Measurements from ENCODE around the gene IQCB1.

IQCB1 gene

DNA sequence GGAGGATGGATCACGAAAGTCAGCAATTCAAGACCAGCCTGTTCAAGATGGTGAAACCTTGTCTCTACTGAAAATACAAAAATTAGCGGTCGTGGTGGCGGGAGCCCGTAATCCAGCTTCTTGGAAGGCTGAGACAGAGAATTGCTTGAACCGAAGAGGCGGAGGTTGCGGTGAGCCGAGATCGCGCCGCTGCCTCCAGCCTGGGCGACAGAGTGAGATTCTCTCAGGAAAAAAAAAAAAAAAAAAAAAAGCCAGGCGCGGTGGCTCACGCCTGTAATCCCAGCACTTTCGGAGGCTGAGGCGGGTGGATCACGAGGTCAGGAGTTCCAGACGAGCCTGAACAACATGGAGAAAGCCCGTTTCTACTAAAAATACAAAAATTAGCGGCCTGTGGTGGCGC, 5.1 kb upstream of the IQCB1 start:
- Mint-ChIP-seq H3K27ac (no peak overlapping the region), H3K27me3 (ENCODE audit: low read depth, poor library complexity) (peaks cover 35% of the 10 kb centered on the region), H3K36me3 (ENCODE audit: low read depth) (no peaks in the 10 kb centered on the region), H3K4me3 (no peak overlapping the region), H3K9me3 (peaks cover 10% of the 10 kb centered on the region), H3K4me1 (peaks cover 18% of the 10 kb centered on the region)
- TF ChIP-seq, protein P1, sequence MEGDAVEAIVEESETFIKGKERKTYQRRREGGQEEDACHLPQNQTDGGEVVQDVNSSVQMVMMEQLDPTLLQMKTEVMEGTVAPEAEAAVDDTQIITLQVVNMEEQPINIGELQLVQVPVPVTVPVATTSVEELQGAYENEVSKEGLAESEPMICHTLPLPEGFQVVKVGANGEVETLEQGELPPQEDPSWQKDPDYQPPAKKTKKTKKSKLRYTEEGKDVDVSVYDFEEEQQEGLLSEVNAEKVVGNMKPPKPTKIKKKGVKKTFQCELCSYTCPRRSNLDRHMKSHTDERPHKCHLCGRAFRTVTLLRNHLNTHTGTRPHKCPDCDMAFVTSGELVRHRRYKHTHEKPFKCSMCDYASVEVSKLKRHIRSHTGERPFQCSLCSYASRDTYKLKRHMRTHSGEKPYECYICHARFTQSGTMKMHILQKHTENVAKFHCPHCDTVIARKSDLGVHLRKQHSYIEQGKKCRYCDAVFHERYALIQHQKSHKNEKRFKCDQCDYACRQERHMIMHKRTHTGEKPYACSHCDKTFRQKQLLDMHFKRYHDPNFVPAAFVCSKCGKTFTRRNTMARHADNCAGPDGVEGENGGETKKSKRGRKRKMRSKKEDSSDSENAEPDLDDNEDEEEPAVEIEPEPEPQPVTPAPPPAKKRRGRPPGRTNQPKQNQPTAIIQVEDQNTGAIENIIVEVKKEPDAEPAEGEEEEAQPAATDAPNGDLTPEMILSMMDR (IDR thresholded peaks at IDR 0.05): no peak
- DNase-seq: no peak

DNA sequence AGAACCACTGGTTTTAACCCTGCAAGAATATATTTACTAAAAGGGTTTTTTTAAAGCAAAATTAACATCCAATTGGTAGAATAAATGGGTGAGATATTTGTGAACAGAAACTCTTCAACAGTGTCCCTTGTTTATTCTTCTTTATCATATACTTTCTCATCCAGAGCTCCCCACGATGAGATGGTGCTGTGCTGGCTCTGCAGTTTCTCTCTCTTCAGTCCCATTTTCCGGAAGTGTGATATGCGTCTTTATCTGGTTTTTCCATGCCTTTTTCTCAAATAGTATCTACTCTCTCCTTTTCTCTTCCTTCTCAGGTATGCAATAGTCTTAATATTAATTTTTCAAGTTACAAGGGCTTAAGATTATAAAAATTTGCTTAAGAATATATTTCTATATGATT, 1.6 kb upstream of the IQCB1 start:
- DNase-seq: no peak
- Mint-ChIP-seq H3K4me1 (peaks cover 35% of the 10 kb centered on the region), H3K36me3 (ENCODE audit: low read depth) (peaks cover 16% of the 10 kb centered on the region), H3K4me3 (peak overlapping the region; percentile 95), H3K27me3 (ENCODE audit: low read depth, poor library complexity) (peaks cover 35% of the 10 kb centered on the region), H3K27ac (no peak overlapping the region), H3K9me3 (peaks cover 10% of the 10 kb centered on the region)
- TF ChIP-seq, protein P1 (IDR thresholded peaks at IDR 0.05): no peak

DNA sequence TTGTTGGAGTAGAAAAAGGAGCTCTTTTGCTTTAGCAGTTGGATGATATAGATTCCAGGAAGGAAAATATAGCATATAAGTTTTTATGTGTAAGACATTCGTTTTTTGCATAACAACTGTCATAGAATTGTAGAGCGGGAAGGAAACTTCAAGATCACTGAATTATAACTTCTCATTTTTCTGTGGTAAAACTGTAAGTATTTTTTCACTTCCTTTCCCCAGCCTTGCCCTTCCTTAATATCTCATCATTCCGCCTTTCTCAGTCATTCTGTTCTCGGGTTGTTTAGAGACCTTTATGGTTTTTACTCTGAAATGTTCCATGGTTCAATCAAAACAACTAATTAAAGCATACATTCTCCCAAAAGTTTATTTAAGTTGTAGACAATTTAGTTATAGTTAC, 1.2 kb upstream of the IQCB1 start:
- Mint-ChIP-seq H3K36me3 (ENCODE audit: low read depth) (peaks cover 19% of the 10 kb centered on the region), H3K27ac (no peak overlapping the region), H3K27me3 (ENCODE audit: low read depth, poor library complexity) (peaks cover 35% of the 10 kb centered on the region), H3K4me1 (peaks cover 35% of the 10 kb centered on the region), H3K4me3 (peak overlapping the region; percentile 95), H3K9me3 (peaks cover 8% of the 10 kb centered on the region)
- TF ChIP-seq, protein P1 (IDR thresholded peaks at IDR 0.05): no peak
- DNase-seq: no peak

- peaks cover 3% of the 10 kb centered on the region for H3K9me3 Mint-ChIP-seq
- TF ChIP-seq, protein P1 (IDR thresholded peaks at IDR 0.05): no peak
- H3K4me1 Mint-ChIP-seq: peaks cover 35% of the 10 kb centered on the region
- peaks cover 35% of the 10 kb centered on the region for H3K27me3 Mint-ChIP-seq (ENCODE audit: low read depth, poor library complexity)
- no peak overlapping the region for H3K27ac Mint-ChIP-seq
- DNase-seq: no peak
- H3K36me3 Mint-ChIP-seq (ENCODE audit: low read depth): peaks cover 23% of the 10 kb centered on the region
- peak overlapping the region; percentile 95 for H3K4me3 Mint-ChIP-seq
Measured at GRCh38 chr3:121835465-121835801, 573 bp upstream of the IQCB1 start.

- peak; percentile 17 for DNase-seq
- peak overlapping the region; percentile 72 for H3K27ac Mint-ChIP-seq
- H3K4me1 Mint-ChIP-seq: peaks cover 35% of the 10 kb centered on the region
- H3K36me3 Mint-ChIP-seq (ENCODE audit: low read depth): peaks cover 23% of the 10 kb centered on the region
- peaks cover 29% of the 10 kb centered on the region for H3K27me3 Mint-ChIP-seq (ENCODE audit: low read depth, poor library complexity)
- peak overlapping the region; percentile 95 for H3K4me3 Mint-ChIP-seq
- no peaks in the 10 kb centered on the region for H3K9me3 Mint-ChIP-seq
- TF ChIP-seq, protein P1 (IDR thresholded peaks at IDR 0.05): no peak
Measured at GRCh38 chr3:121834157-121834670, 646 bp downstream of the IQCB1 start.

DNA sequence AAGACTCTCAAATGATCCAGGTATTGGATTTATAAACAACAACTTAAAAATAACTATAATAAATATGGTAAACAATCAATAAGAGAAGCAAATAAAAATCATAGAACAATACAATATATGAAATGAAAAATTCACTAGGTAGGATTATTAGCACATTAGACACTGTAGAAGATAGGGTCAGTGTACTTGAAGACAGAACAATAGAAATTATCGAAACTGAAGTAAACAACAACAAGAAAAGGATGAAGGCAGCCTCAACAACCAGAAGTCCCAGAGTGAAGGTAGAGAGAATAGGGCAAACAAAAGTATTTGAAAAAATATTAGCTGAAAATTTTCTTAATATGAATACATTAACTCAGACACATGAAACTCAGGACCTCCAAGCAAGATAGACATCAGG, 11.9 kb downstream of the IQCB1 start:
- no peak overlapping the region for H3K27ac Mint-ChIP-seq
- no peak for DNase-seq
- no peaks in the 10 kb centered on the region for H3K27me3 Mint-ChIP-seq (ENCODE audit: low read depth, poor library complexity)
- peaks cover 94% of the 10 kb centered on the region for H3K36me3 Mint-ChIP-seq (ENCODE audit: low read depth)
- TF ChIP-seq, protein P1 (IDR thresholded peaks at IDR 0.05): no peak
- H3K4me3 Mint-ChIP-seq: no peak overlapping the region
- no peaks in the 10 kb centered on the region for H3K4me1 Mint-ChIP-seq
- H3K9me3 Mint-ChIP-seq: peaks cover 36% of the 10 kb centered on the region
